HepG2 (cell line): ENCODE results near the gene MEPCE. TPM values are rescaled to one million over a fixed set of nuclear protein-coding genes. Genes with fewer than 3 reads are reported as not detected.
A peak's percentile ranks its signal among the peaks of the same experiment; 100 is the strongest.

Experiments
- ADNP ChIP-seq: sonication (generic); formaldehyde crosslinking; IDR thresholded peaks from 2 replicates; pipeline ENCODE4 v1.4.0; 2020; ENCODE audit warnings: missing genetic modification reagents
- CBX5 ChIP-seq: sonication (generic); formaldehyde crosslinking; IDR thresholded peaks from 2 replicates; pipeline ENCODE4 v1.4.0; 2020; ENCODE audit warnings: missing genetic modification reagents, borderline replicate concordance
- CCAR2 ChIP-seq: fragments of 200-400 bp; formaldehyde crosslinking; optimal IDR thresholded peaks from 2 replicates; pipeline ENCODE3; 2018; ENCODE audit warnings: low read depth, mild to moderate bottlenecking, low read length, moderate library complexity
- CHD2 ChIP-seq: IDR thresholded peaks from 2 replicates; pipeline ENCODE4 v1.6.1; 2011; ENCODE audit warnings: low read depth, low read length, improper control_type of control experiment
- DR1 ChIP-seq: sonication (generic); formaldehyde crosslinking; IDR thresholded peaks from 2 replicates; pipeline ENCODE4 v1.8.0; 2021; ENCODE audit warnings: mild to moderate bottlenecking, missing genetic modification reagents, inconsistent platforms
- MLX ChIP-seq: IDR thresholded peaks from 2 replicates; pipeline ENCODE4 v1.6.1; 2016
- NCOR1 ChIP-seq: fragments of 200-600 bp; sonication (generic); IDR thresholded peaks from 2 replicates; pipeline ENCODE4 v1.7.0; 2017; ENCODE audit warnings: antibody characterized with exemption, low read length, borderline replicate concordance
- PHF5A ChIP-seq: IDR thresholded peaks from one replicate; pipeline ENCODE4 v1.6.1; 2018; ENCODE audit warnings: low read depth, missing genetic modification reagents; ENCODE audit not compliant: unreplicated experiment
- PLSCR1 ChIP-seq: sonication (generic); formaldehyde crosslinking; IDR thresholded peaks from 2 replicates; pipeline ENCODE4 v1.5.0; 2020; ENCODE audit warnings: missing genetic modification reagents, mild to moderate bottlenecking, borderline replicate concordance
- RFX3 ChIP-seq: IDR thresholded peaks from 2 replicates; pipeline ENCODE4 v1.6.1; 2016; ENCODE audit warnings: missing biosample characterization, missing genetic modification reagents
- SNAPC5 ChIP-seq: sonication (generic); formaldehyde crosslinking; IDR thresholded peaks from 2 replicates; pipeline ENCODE4 v1.8.1; 2023; ENCODE audit warnings: mild to moderate bottlenecking, missing genetic modification reagents, borderline replicate concordance
- TCF7 ChIP-seq: sonication (generic); IDR thresholded peaks from 2 replicates; pipeline ENCODE4 v1.6.1; 2016; ENCODE audit warnings: antibody characterized with exemption, low read depth
- TFAP4 ChIP-seq: sonication (generic); IDR thresholded peaks from 2 replicates; pipeline ENCODE4 v1.6.1; 2016; ENCODE audit warnings: low read depth, borderline replicate concordance
- ZNF230 ChIP-seq: sonication (generic); formaldehyde crosslinking; IDR thresholded peaks from 2 replicates; pipeline ENCODE4 v1.4.0; 2020; ENCODE audit warnings: mild to moderate bottlenecking, missing genetic modification reagents
- ZNF253 ChIP-seq: sonication (generic); formaldehyde crosslinking; IDR thresholded peaks from 2 replicates; pipeline ENCODE4 v1.8.0; 2022; ENCODE audit warnings: mild to moderate bottlenecking, missing genetic modification reagents, borderline replicate concordance
- ZNF275 ChIP-seq: sonication (generic); formaldehyde crosslinking; IDR thresholded peaks from 2 replicates; pipeline ENCODE4 v1.8.0; 2022; ENCODE audit warnings: missing genetic modification reagents, mild to moderate bottlenecking, inconsistent platforms, borderline replicate concordance
- ZNF703 ChIP-seq: sonication (generic); formaldehyde crosslinking; IDR thresholded peaks from 2 replicates; pipeline ENCODE4 v1.5.1; 2020; ENCODE audit warnings: missing genetic modification reagents, mild to moderate bottlenecking, moderate library complexity, borderline replicate concordance
- ZNF704 ChIP-seq: sonication (generic); formaldehyde crosslinking; IDR thresholded peaks from 2 replicates; pipeline ENCODE4 v1.8.1; 2023; ENCODE audit warnings: mild to moderate bottlenecking, inconsistent platforms, moderate library complexity, missing genetic modification reagents, borderline replicate concordance
- ZNF720 ChIP-seq: sonication (generic); formaldehyde crosslinking; IDR thresholded peaks from 2 replicates; pipeline ENCODE4 v1.4.0; 2020; ENCODE audit warnings: missing genetic modification reagents
- ZNF740 ChIP-seq: sonication (generic); formaldehyde crosslinking; IDR thresholded peaks from 2 replicates; pipeline ENCODE4 v1.4.0; 2020; ENCODE audit warnings: missing genetic modification reagents
- ZNF747 ChIP-seq: sonication (generic); formaldehyde crosslinking; IDR thresholded peaks from 2 replicates; pipeline ENCODE4 v1.8.1; 2023; ENCODE audit warnings: missing genetic modification reagents, mild to moderate bottlenecking, borderline replicate concordance
- ZNF772 ChIP-seq: sonication (generic); formaldehyde crosslinking; IDR thresholded peaks from 2 replicates; pipeline ENCODE4 v1.5.0; 2020; ENCODE audit warnings: mild to moderate bottlenecking, missing genetic modification reagents
- ZNF841 ChIP-seq: sonication (generic); formaldehyde crosslinking; IDR thresholded peaks from 2 replicates; pipeline ENCODE4 v1.8.1; 2023; ENCODE audit warnings: missing genetic modification reagents, borderline replicate concordance
- polyA plus RNA-seq, 8 experiments: library from polyadenylated mRNA; depleted of rRNA in 3 of 8; stranded (reverse) in 7 of 8; unstranded in 1 of 8; fragments of >200 nt; fragmentation: Illumina TruSeq in 4 of 8; extraction: Trizol in 4 of 8; gene quantifications; 2 replicates each; pipeline versions ENCODE4 v1.2.1 to v1.2.3, GENCODE V29; 2011 to 2016; ENCODE audit warnings: low read depth in 4 of 8, missing spikeins in 1 of 8, mixed read lengths in 1 of 8; ENCODE audit not compliant: insufficient read depth in 1 of 8
- total RNA-seq, 5 experiments: library from RNA; depleted of rRNA; stranded (reverse); fragments of >200 nt; fragmentation: Illumina TruSeq; extraction: Trizol; gene quantifications; 2 replicates each; pipeline ENCODE4 v1.2.3, GENCODE V29; 2016; ENCODE audit warnings: low read depth in 1 of 5

MEPCE gene
- total and polyA plus RNA-seq, 2 of the 13 experiments (the other 11 are each of a cell fraction or from before 2014, with no cell fraction given) = 12.3 to 26.0 TPM

- no peak; the same call in 1 of the 2 replicates for TF ChIP-seq ZNF275 (CRISPR knock-in tag)
- peak; percentile 45; the same call in 1 of the 2 replicates for TF ChIP-seq TFAP4
- TF ChIP-seq ZNF841 = no peak
- TF ChIP-seq ZNF747 (CRISPR knock-in tag) = no peak; the same call in 1 of the 2 replicates
- no peak for TF ChIP-seq TCF7
- TF ChIP-seq ZNF704 (CRISPR knock-in tag) = peak; percentile 82; the same call in 1 of the 2 replicates
- TF ChIP-seq ZNF772 (CRISPR knock-in tag) = peak; percentile 85
- TF ChIP-seq PLSCR1 (CRISPR knock-in tag) = 0 out of 2 replicates have a peak, but pooled peaks have one; percentile 9
- no peak for TF ChIP-seq SNAPC5 (CRISPR knock-in tag)
- no peak for TF ChIP-seq ADNP (CRISPR knock-in tag)
- TF ChIP-seq MLX (CRISPR knock-in tag) = no peak
- TF ChIP-seq RFX3 (CRISPR knock-in tag) = no peak
- peak; percentile 80; the same call in 1 of the 2 replicates for TF ChIP-seq ZNF740 (CRISPR knock-in tag)
- TF ChIP-seq ZNF703 (CRISPR knock-in tag) = no peak; the same call in 1 of the 2 replicates
- peak; percentile 99 for TF ChIP-seq DR1
- TF ChIP-seq CCAR2 = no peak
- TF ChIP-seq CHD2 = peak; percentile 37; the same call in 1 of the 2 replicates
- peak; percentile 90; the same call in 1 of the 2 replicates for TF ChIP-seq ZNF253
- TF ChIP-seq ZNF230 = peak; percentile 41; the same call in 1 of the 2 replicates
- peak; percentile 6; the same call in 1 of the 2 replicates for TF ChIP-seq NCOR1
- peak; percentile 37 for TF ChIP-seq PHF5A
- TF ChIP-seq CBX5 = peak; percentile 49; the same call in 1 of the 2 replicates
- no peak for TF ChIP-seq ZNF720 (CRISPR knock-in tag)
These were observed 1.2 kb upstream of the MEPCE start, which contains the start of gene ZCWPW1 (continued) for GRCh38 chr7:100428199-100428966.
